GM23338 (cell line): Measurements from ENCODE around the gene TIPRL. TPM values are rescaled to one million over a fixed set of nuclear protein-coding genes. Genes with fewer than 3 reads are reported as not detected.

Source experiments
- ATAC-seq: fragments of 200-7000 bp; cut with Tn5 transposase; 3 replicates; pipeline ENCODE4 v1.9.1; 2020
- DNase-seq: peaks from one replicate; pipeline ENCODE4 v3.0.0-alpha.2; 2015; ENCODE audit warnings: low spot score
- H2AFZ ChIP-seq: fragments of 200-600 bp; sonication (generic); 2 replicates; pipeline ENCODE4 v1.8.0; 2016; ENCODE audit warnings: antibody characterized with exemption, mild to moderate bottlenecking, moderate library complexity
- H3F3A ChIP-seq: fragments of 200-600 bp; sonication (generic); replicated peaks from 2 replicates; pipeline ENCODE4 v1.8.0; 2017; ENCODE audit warnings: antibody characterized with exemption, mixed run types, low read depth
- H3K27ac ChIP-seq: fragments of 200-600 bp; sonication (generic); 2 replicates; pipeline ENCODE4 v1.6.1; 2016; ENCODE audit warnings: low read depth
- H3K27me3 ChIP-seq: fragments of 200-600 bp; sonication (generic); 2 replicates; pipeline ENCODE4 v1.8.0; 2016; ENCODE audit warnings: mild to moderate bottlenecking, mixed run types, moderate library complexity; ENCODE audit not compliant: insufficient read depth
- H3K36me3 ChIP-seq: fragments of 200-600 bp; sonication (generic); 2 replicates; pipeline ENCODE4 v1.8.0; 2016; ENCODE audit warnings: mild to moderate bottlenecking; ENCODE audit not compliant: insufficient read depth
- H3K4me1 ChIP-seq: fragments of 200-600 bp; sonication (generic); 2 replicates; pipeline ENCODE4 v1.8.0; 2016; ENCODE audit warnings: mild to moderate bottlenecking, moderate library complexity; ENCODE audit not compliant: insufficient read depth
- H3K4me2 ChIP-seq: fragments of 200-600 bp; sonication (generic); 2 replicates; pipeline ENCODE4 v1.7.1; 2017; ENCODE audit warnings: mixed run types
- H3K4me3 ChIP-seq: fragments of 200-600 bp; sonication (generic); 2 replicates; pipeline ENCODE4 v1.6.1; 2016; ENCODE audit warnings: mixed run types
- H3K79me2 ChIP-seq: fragments of 200-600 bp; sonication (generic); replicated peaks from 2 replicates; pipeline ENCODE4 v1.8.0; 2017; ENCODE audit warnings: mild to moderate bottlenecking; ENCODE audit not compliant: insufficient read depth
- H3K9me2 ChIP-seq: fragments of 200-600 bp; sonication (generic); 2 replicates; pipeline ENCODE4 v1.8.0; 2017; ENCODE audit not compliant: insufficient read depth
- H4K20me1 ChIP-seq: fragments of 200-600 bp; sonication (generic); replicated peaks from 2 replicates; pipeline ENCODE4 v1.8.0; 2017; ENCODE audit warnings: mild to moderate bottlenecking; ENCODE audit not compliant: insufficient read depth
- H3K27ac Mint-ChIP-seq: 2 replicates; pipeline ENCODE4 v1.8.0; 2020; ENCODE audit warnings: inconsistent platforms, mild to moderate bottlenecking, moderate library complexity, mixed read lengths
- H3K27me3 Mint-ChIP-seq: 3 replicates; pipeline ENCODE4 v1.8.0; 2022; ENCODE audit warnings: low read depth, mild to moderate bottlenecking, moderate library complexity, mixed read lengths, inconsistent platforms; ENCODE audit not compliant: insufficient read depth, poor library complexity
- H3K36me3 Mint-ChIP-seq: 3 replicates; pipeline ENCODE4 v1.8.0; 2021; ENCODE audit warnings: low read depth, mild to moderate bottlenecking, inconsistent platforms, moderate library complexity, mixed read lengths
- H3K4me1 Mint-ChIP-seq: 3 replicates; pipeline ENCODE4 v1.8.0; 2020; ENCODE audit warnings: mild to moderate bottlenecking, inconsistent platforms, mixed read lengths
- H3K4me3 Mint-ChIP-seq: 3 replicates; pipeline ENCODE4 v1.8.0; 2021; ENCODE audit warnings: moderate library complexity, mild to moderate bottlenecking, inconsistent platforms, mixed read lengths
- H3K9me3 Mint-ChIP-seq: 3 replicates; pipeline ENCODE4 v1.8.0; 2020; ENCODE audit warnings: moderate library complexity, mild to moderate bottlenecking, inconsistent platforms, mixed read lengths
- CREB1 ChIP-seq: fragments of 250-450 bp; sonication (Bioruptor Pico); IDR thresholded peaks from 2 replicates; pipeline ENCODE4 v1.5.0; 2020; ENCODE audit warnings: low read depth, mild to moderate bottlenecking, moderate library complexity
- CTCF ChIP-seq, 2 experiments: fragments of 200-600 bp in 1 of 2; sonication (generic) in 1 of 2; conservative IDR thresholded peaks; 2 replicates each; pipeline versions ENCODE4 v1.5.1 to v1.6.1; 2016 to 2017; ENCODE audit warnings: antibody characterized with exemption in 2 of 2, low read depth in 2 of 2, mild to moderate bottlenecking in 2 of 2, moderate library complexity in 1 of 2
- ETS1 ChIP-seq: IDR thresholded peaks from 2 replicates; pipeline ENCODE4 v1.6.1; 2016; ENCODE audit warnings: antibody characterized with exemption
- EZH2 ChIP-seq: fragments of 200-600 bp; sonication (generic); IDR thresholded peaks from one replicate; pipeline ENCODE4 v1.8.0; 2017; ENCODE audit warnings: antibody characterized with exemption, mild to moderate bottlenecking, low read depth; ENCODE audit not compliant: unreplicated experiment
- EZH2phosphoT487 ChIP-seq: fragments of 200-600 bp; sonication (generic); IDR thresholded peaks from one replicate; pipeline ENCODE4 v1.8.1; 2018; ENCODE audit warnings: antibody characterized with exemption; ENCODE audit not compliant: unreplicated experiment
- JUNB ChIP-seq: IDR thresholded peaks from one replicate; pipeline ENCODE4 v1.6.1; 2016; ENCODE audit warnings: antibody characterized with exemption; ENCODE audit not compliant: unreplicated experiment
- NANOG ChIP-seq: IDR thresholded peaks from 2 replicates; pipeline ENCODE4 v1.6.1; 2016; ENCODE audit warnings: antibody characterized with exemption, borderline replicate concordance
- POLR2AphosphoS5 ChIP-seq: IDR thresholded peaks from 2 replicates; pipeline ENCODE4 v1.6.1; 2016; ENCODE audit warnings: antibody characterized with exemption, low read depth
- REST ChIP-seq: IDR thresholded peaks from one replicate; pipeline ENCODE4 v1.6.1; 2018; ENCODE audit warnings: antibody characterized with exemption; ENCODE audit not compliant: unreplicated experiment
- STAT1 ChIP-seq: IDR thresholded peaks from one replicate; pipeline ENCODE4 v1.6.1; 2016; ENCODE audit warnings: antibody characterized with exemption; ENCODE audit not compliant: unreplicated experiment
- ZNF114 ChIP-seq: fragments of 250-450 bp; sonication (Bioruptor Pico); IDR thresholded peaks from 2 replicates; pipeline ENCODE4 v1.5.0; 2020; ENCODE audit warnings: mild to moderate bottlenecking, moderate library complexity
- ZNF331 ChIP-seq: fragments of 250-450 bp; sonication (Bioruptor Pico); IDR thresholded peaks from 2 replicates; pipeline ENCODE4 v1.5.0; 2020; ENCODE audit warnings: low read depth, mild to moderate bottlenecking, moderate library complexity
- ZNF462 ChIP-seq: fragments of 250-450 bp; sonication (Bioruptor Pico); IDR thresholded peaks from 2 replicates; pipeline ENCODE4 v1.5.0; 2020; ENCODE audit warnings: mild to moderate bottlenecking, moderate library complexity
- polyA plus RNA-seq: library from polyadenylated mRNA; unstranded; fragments of >200 nt; fragmentation: Nextera tagmentation; extraction: Ambion mirVana; gene quantifications from 2 replicates; pipeline ENCODE4 v1.2.1, GENCODE V29; 2016
- total RNA-seq: library from RNA; depleted of rRNA; stranded (reverse); fragments of >200 nt; shearing (Covaris generic); gene quantifications from 2 replicates; pipeline ENCODE4 v1.2.3, GENCODE V29; 2014

Gene TIPRL
- total and polyA plus RNA-seq, 2 experiments from 2014 or later, result 15.9 to 32.0 TPM

GRCh38 chr1:168151935-168152334, 26.8 kb upstream of the TIPRL start:
- ATAC-seq (no peak), DNase-seq (no peak)
- no peaks in the 10 kb centered on the region for H3K36me3 ChIP-seq
- no peak for TF ChIP-seq EZH2phosphoT487
- no peak for TF ChIP-seq JUNB
- no peak for TF ChIP-seq NANOG
- TF ChIP-seq CREB1 (CRISPR knock-in tag), result no peak
- TF ChIP-seq ZNF331, result no peak
- TF ChIP-seq ETS1, result no peak
- no peak for TF ChIP-seq EZH2
- TF ChIP-seq REST, result no peak
- TF ChIP-seq CTCF (conservative IDR thresholded peaks at IDR 0.05; ENCODE audit: low read depth in 2 of 2), result no peak
- TF ChIP-seq POLR2AphosphoS5, result no peak
- TF ChIP-seq ZNF462 (CRISPR knock-in tag), result no peak
- TF ChIP-seq ZNF114 (CRISPR knock-in tag), result no peak
- no peak for TF ChIP-seq STAT1
- H3K4me3 ChIP-seq, result no peak overlapping the region
- no peak overlapping the region for H3K4me2 ChIP-seq
- Mint-ChIP-seq H3K9me3 (no peaks in the 10 kb centered on the region; the same call in 2 of the 3 replicates), H3K36me3 (no peaks in the 10 kb centered on the region), H3K4me1 (peaks cover 7% of the 10 kb centered on the region), H3K27me3 (peaks cover 5% of the 10 kb centered on the region), H3K27ac (no peak overlapping the region), H3K4me3 (no peak overlapping the region)
- no peaks in the 10 kb centered on the region for H3K9me2 ChIP-seq
- no peaks in the 10 kb centered on the region for H3K79me2 ChIP-seq
- H3K4me1 ChIP-seq, result no peaks in the 10 kb centered on the region
- H2AFZ ChIP-seq, result no peak overlapping the region
- H4K20me1 ChIP-seq, result no peaks in the 10 kb centered on the region
- no peak overlapping the region for H3K27ac ChIP-seq
- H3F3A ChIP-seq, result no peaks in the 10 kb centered on the region
- H3K27me3 ChIP-seq, result no peaks in the 10 kb centered on the region
